Transverse colon (tissue), 4 donors: Measurements from ENCODE around the gene ADGRL2. TPM values are rescaled to one million over a fixed set of nuclear protein-coding genes. Genes with fewer than 3 reads are reported as not detected.

Experiments
- DNase-seq: peaks from one replicate; pipeline ENCODE4 v3.0.0-alpha.2; 2019
- H3K27ac ChIP-seq, 4 donors: fragments of 200-600 bp; sonication (generic); 2 replicates each; pipeline ENCODE4 v1.5.1; 2016 to 2018; ENCODE audit warnings: inconsistent platforms in 4 of 4
- H3K27me3 ChIP-seq: fragments of 200-600 bp; sonication (generic); 2 replicates; pipeline ENCODE4 v1.5.1; 2017; ENCODE audit warnings: inconsistent platforms
- H3K36me3 ChIP-seq, 4 donors: fragments of 200-600 bp; sonication (generic); 2 replicates each; pipeline ENCODE4 v1.5.1; 2017 to 2019; ENCODE audit warnings: inconsistent platforms in 4 of 4
- H3K4me1 ChIP-seq, 4 donors: fragments of 200-600 bp; sonication (generic); 2 replicates each; pipeline ENCODE4 v1.5.1; 2017 to 2020; ENCODE audit warnings: inconsistent platforms in 4 of 4
- H3K4me3 ChIP-seq, 4 donors: fragments of 200-600 bp; sonication (generic); 1 replicate in 1 of 4; 2 replicates in 3 of 4; pipeline versions ENCODE4 v1.5.1 to v1.6.1; 2017 to 2019; ENCODE audit warnings: inconsistent platforms in 4 of 4
- H3K9me3 ChIP-seq, 2 donors: fragments of 200-600 bp; sonication (generic); 2 replicates each; pipeline ENCODE4 v1.5.1; 2017 to 2019; ENCODE audit warnings: inconsistent platforms in 2 of 2
- CTCF ChIP-seq, 5 experiments: fragments of 200-600 bp in 3 of 5; fragments of 450-650 bp in 2 of 5; sonication (generic) in 3 of 5; IDR thresholded peaks; 1 replicate in 2 of 5; 2 replicates in 3 of 5; pipeline ENCODE4 v1.5.1; 2016 to 2017; ENCODE audit warnings: antibody characterized with exemption in 5 of 5, inconsistent platforms in 3 of 5, mild to moderate bottlenecking in 2 of 5, moderate library complexity in 1 of 5
- EP300 ChIP-seq: sonication (generic); formaldehyde crosslinking; IDR thresholded peaks from one replicate; pipeline ENCODE4 v1.6.1; 2017; ENCODE audit warnings: antibody characterized with exemption, low read depth
- POLR2A ChIP-seq: fragments of 450-650 bp; IDR thresholded peaks from one replicate; pipeline ENCODE4 v1.6.1; 2016; ENCODE audit warnings: antibody characterized with exemption, mild to moderate bottlenecking, moderate library complexity
- POLR2AphosphoS5 ChIP-seq, 3 donors: sonication (generic); formaldehyde crosslinking; IDR thresholded peaks; one replicate each; pipeline ENCODE4 v1.6.1; 2016; ENCODE audit warnings: antibody characterized with exemption in 3 of 3
- WGBS, 2 donors: methylation state at CpG; one replicate each; pipeline ENCODE4 v1.1.5; 2018; ENCODE audit warnings: low coverage in 1 of 2; 5-methylcytosine and 5-hydroxymethylcytosine counted together
- in situ Hi-C, 4 donors: fragments of 200-750 bp; cut with MboI; loops; one replicate each; pipeline versions ENCODE4 v1.15.0 to v1.15.1; 2017; ENCODE audit warnings: low sequenced_read_pairs in 3 of 4, low pct_ligation_motif_present in 1 of 4, low pct_unique_long_range_greater_than_20kb in 1 of 4
- intact Hi-C: fragments of 100-400 bp; cut with DNase I; formaldehyde crosslinking; loops from one replicate; pipeline ENCODE4 v1.15.1; 2023; ENCODE audit warnings: low total_unique reads
- total RNA-seq, 4 donors: library from RNA; depleted of rRNA; stranded (reverse); fragments of >200 nt; gene quantifications; one replicate each; pipeline ENCODE4 v1.1.0, GENCODE V29; 2016

The ADGRL2 gene
- total RNA-seq, 4 donors from 2014 or later = 11.5 to 16.5 (median 14.1) TPM

- no peaks in the 10 kb centered on the region for H3K36me3 ChIP-seq
- TF ChIP-seq EP300 (no peak), POLR2AphosphoS5 (IDR thresholded peaks at IDR 0.05) (no peak), CTCF (IDR thresholded peaks at IDR 0.05) (no peak), POLR2A (no peak)
- 30 to 70% methylated on average over 2 to 4 of the region's 4 CpGs for WGBS, 2 donors
- no peak overlapping the region for H3K4me3 ChIP-seq
- no peaks in the 10 kb centered on the region for H3K27me3 ChIP-seq
- intact Hi-C loops (no loop called here), in situ Hi-C loops (no loop called here)
- DNase-seq = no peak
- no peaks in the 10 kb centered on the region for H3K4me1 ChIP-seq
- no peak overlapping the region for H3K27ac ChIP-seq
- no peaks in the 10 kb centered on the region for H3K9me3 ChIP-seq
Observed at GRCh38 chr1:81998165-81998564, 197.4 kb downstream of the ADGRL2 start.

- no peaks in the 10 kb centered on the region for H3K9me3 ChIP-seq
- no peaks in the 10 kb centered on the region for H3K4me1 ChIP-seq
- in situ Hi-C loops = no loop called here
- H3K4me3 ChIP-seq = no peak overlapping the region
- H3K27ac ChIP-seq = no peak overlapping the region
- TF ChIP-seq EP300 (no peak), POLR2AphosphoS5 (IDR thresholded peaks at IDR 0.05) (no peak)
- intact Hi-C loops = no loop called here
- WGBS, 2 donors = 83 to 90% methylated on average over 1 of the region's 1 CpG
- H3K27me3 ChIP-seq = no peaks in the 10 kb centered on the region
- DNase-seq = no peak
- no peaks in the 10 kb centered on the region for H3K36me3 ChIP-seq
Observed at GRCh38 chr1:81999364-81999763, 198.6 kb downstream of the ADGRL2 start.

- Histone ChIP-seq H3K4me1 (no peaks in the 10 kb centered on the region), H3K9me3 (no peaks in the 10 kb centered on the region), H3K27ac (no peak overlapping the region), H3K27me3 (no peaks in the 10 kb centered on the region), H3K4me3 (no peak overlapping the region), H3K36me3 (no peaks in the 10 kb centered on the region)
- intact Hi-C loops = loop anchor here (10.0 kb wide), 1 partner anchor 225 kb away; no protein-coding TSS in a partner anchor
- 80 to 94% methylated on average over 1 to 2 of the region's 2 CpGs for WGBS, 2 donors
- TF ChIP-seq POLR2A = no peak
- in situ Hi-C loops = no loop called here
- DNase-seq = no peak
Observed at GRCh38 chr1:82000221-82000620, 199.5 kb downstream of the ADGRL2 start.

- in situ Hi-C loops (no loop called here), intact Hi-C loops (loop anchor here (10.0 kb wide), 1 partner anchor 223 kb away; no protein-coding TSS in a partner anchor)
- Histone ChIP-seq H3K36me3 (no peaks in the 10 kb centered on the region), H3K4me1 (no peaks in the 10 kb centered on the region), H3K4me3 (no peak overlapping the region), H3K27me3 (no peaks in the 10 kb centered on the region), H3K27ac (no peak overlapping the region), H3K9me3 (no peaks in the 10 kb centered on the region)
- WGBS, 2 donors = 89 to 100% methylated on average over 1 to 4 of the region's 4 CpGs
- TF ChIP-seq POLR2A (no peak), POLR2AphosphoS5 (IDR thresholded peaks at IDR 0.05) (no peak), CTCF (IDR thresholded peaks at IDR 0.05) (no peak), EP300 (no peak)
- no peak for DNase-seq
Observed at GRCh38 chr1:82001345-82001744, 200.6 kb downstream of the ADGRL2 start.

GRCh38 chr1:82007804-82008203, 207.1 kb downstream of the ADGRL2 start:
- TF ChIP-seq POLR2AphosphoS5 (IDR thresholded peaks at IDR 0.05) (no peak), POLR2A (no peak), EP300 (no peak), CTCF (IDR thresholded peaks at IDR 0.05) (no peak)
- no peak for DNase-seq
- H3K27ac ChIP-seq = no peak overlapping the region
- no peaks in the 10 kb centered on the region for H3K4me1 ChIP-seq
- no peaks in the 10 kb centered on the region for H3K9me3 ChIP-seq
- in situ Hi-C loops = no loop called here
- no peak overlapping the region for H3K4me3 ChIP-seq
- H3K27me3 ChIP-seq = no peaks in the 10 kb centered on the region
- intact Hi-C loops = loop anchor here (10.0 kb wide), 1 partner anchor 217 kb away; no protein-coding TSS in a partner anchor
- no peaks in the 10 kb centered on the region for H3K36me3 ChIP-seq
